Measurements from ENCODE around the gene SEMA3B.

- TF ChIP-seq CTCF (IDR thresholded peaks at IDR 0.05) (no peak), POLR2A (IDR thresholded peaks at IDR 0.05) (no peak), POLR2AphosphoS5 (IDR thresholded peaks at IDR 0.05) (no peak)
Measured at GRCh38 chr3:50295553-50296431, 26.8 kb downstream of the SEMA3B start.

All from prostate gland (tissue), 2 donors.